BJ (cell line): Measurements from ENCODE around the gene FLII. TPM values are rescaled to one million over a fixed set of nuclear protein-coding genes. Genes with fewer than 3 reads are reported as not detected.

Source experiments
- CTCF ChIA-PET: fragments of 350-600 bp; formaldehyde crosslinking; extraction: SDS; loops from one replicate; lab custom pipeline; 2021; ENCODE audit warnings: antibody characterized with exemption, inconsistent platforms; lab: Yijun Ruan, JAX
- POLR2A ChIA-PET: fragments of 300-600 bp; sonication (Branson Sonifier 250); formaldehyde crosslinking; extraction: SDS; loops from one replicate; lab custom pipeline; 2021; ENCODE audit warnings: antibody characterized with exemption; lab: Charles Lee
- DNase-seq: peaks from one replicate; pipeline ENCODE4 v3.0.0-alpha.2; 2011; ENCODE audit warnings: low read depth
- H3K27me3 ChIP-seq: 2 replicates; pipeline ENCODE4 v1.6.0; 2011; ENCODE audit warnings: low read length; ENCODE audit not compliant: control insufficient read depth, insufficient read depth
- H3K36me3 ChIP-seq: 2 replicates; pipeline ENCODE4 v1.5.1; 2011; ENCODE audit warnings: low read length; ENCODE audit not compliant: control insufficient read depth, insufficient read depth
- H3K4me3 ChIP-seq: 2 replicates; pipeline ENCODE4 v1.5.1; 2011; ENCODE audit warnings: low read depth, mild to moderate bottlenecking, control low read depth, low read length
- CTCF ChIP-seq: IDR thresholded peaks from 2 replicates; pipeline ENCODE4 v1.5.1; 2011; ENCODE audit warnings: low read depth, mild to moderate bottlenecking, control low read depth, inconsistent platforms, low read length, moderate library complexity; ENCODE audit not compliant: insufficient read depth
- polyA plus RNA-seq: library from polyadenylated mRNA; depleted of rRNA; stranded (reverse); fragments of >200 nt; gene quantifications from 2 replicates; pipeline ENCODE4 v1.2.3, GENCODE V29; 2011

The FLII gene
- polyA plus RNA-seq, 1 experiment, result 425 TPM

DNA sequence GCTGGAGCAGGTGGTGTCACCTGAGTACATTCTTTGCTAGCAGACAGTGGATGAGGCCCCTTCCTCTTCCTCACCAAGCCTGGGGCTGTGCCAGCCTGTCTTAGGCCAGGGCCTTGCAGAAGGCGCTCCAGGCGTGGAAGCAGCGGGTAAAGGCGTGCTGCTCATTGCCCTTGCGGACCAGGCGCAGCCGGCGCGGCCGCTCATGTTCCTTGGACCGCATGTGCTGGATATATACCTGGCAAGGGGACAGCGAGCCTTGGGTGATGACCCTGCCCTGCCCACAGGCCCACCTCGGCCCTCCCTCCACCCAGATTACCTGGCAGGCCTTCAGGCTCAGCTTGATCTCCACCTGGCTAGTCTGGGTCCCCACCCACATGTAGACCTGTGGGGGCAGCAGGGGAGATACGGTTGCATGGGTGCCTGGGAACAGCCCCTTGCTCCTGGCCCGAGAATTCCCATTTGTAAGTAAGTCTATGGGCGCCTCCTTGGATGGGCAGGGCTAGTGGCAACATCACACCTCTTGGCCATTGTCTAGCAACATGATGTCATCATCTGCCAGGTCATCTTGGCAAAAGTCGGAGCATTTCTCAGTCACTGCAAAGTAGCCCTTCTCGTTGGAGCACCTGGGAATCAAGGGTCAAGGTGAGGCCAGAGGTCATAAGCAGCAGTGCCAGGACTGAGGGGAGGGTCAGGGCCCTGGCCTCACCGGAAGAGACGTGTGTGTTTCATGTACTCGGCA is 13.3 kb downstream of the FLII start:
- H3K36me3 ChIP-seq, result peaks cover 60% of the 10 kb centered on the region
- no peak overlapping the region for H3K4me3 ChIP-seq
- no peak for TF ChIP-seq CTCF
- ChIA-PET CTCF (no interaction called here), POLR2A (no interaction called here)
- DNase-seq, result no peak
- H3K27me3 ChIP-seq, result no peaks in the 10 kb centered on the region

DNA sequence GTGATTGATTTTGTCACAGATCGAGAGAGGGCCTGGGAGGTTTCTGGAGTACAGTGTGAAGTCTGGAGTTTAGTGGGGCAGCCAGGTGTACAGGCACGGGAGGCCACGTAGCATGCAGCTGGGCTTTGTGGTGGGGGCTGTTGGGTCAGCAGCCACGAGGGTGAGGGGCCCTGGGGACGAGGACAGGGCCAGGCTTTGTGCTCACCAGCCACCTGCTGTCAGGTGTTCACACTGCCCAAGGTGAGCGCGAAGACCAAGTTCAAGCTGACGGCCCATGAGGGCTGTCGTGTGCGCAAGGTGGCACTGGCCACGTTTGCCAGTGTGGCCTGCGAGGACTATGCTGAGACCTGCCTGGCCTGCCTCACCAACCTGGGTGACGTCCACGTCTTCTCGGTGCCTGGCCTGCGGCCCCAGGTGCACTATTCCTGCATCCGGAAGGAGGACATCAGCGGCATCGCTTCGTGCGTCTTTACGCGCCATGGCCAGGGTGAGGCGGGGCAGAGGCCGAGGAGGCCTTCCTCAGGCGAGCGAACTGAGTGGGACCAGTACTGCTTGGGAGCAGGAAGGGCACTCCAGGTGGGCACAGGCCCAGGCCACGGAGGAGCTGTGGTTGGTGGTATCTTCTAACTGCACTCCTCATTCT is 17.2 kb downstream of the FLII start:
- H3K4me3 ChIP-seq, result no peak overlapping the region
- CTCF ChIA-PET, result no interaction called here
- no peak for DNase-seq
- POLR2A ChIA-PET, result no interaction called here
- H3K27me3 ChIP-seq, result no peaks in the 10 kb centered on the region
- TF ChIP-seq CTCF, result no peak
- H3K36me3 ChIP-seq, result peaks cover 50% of the 10 kb centered on the region

DNA sequence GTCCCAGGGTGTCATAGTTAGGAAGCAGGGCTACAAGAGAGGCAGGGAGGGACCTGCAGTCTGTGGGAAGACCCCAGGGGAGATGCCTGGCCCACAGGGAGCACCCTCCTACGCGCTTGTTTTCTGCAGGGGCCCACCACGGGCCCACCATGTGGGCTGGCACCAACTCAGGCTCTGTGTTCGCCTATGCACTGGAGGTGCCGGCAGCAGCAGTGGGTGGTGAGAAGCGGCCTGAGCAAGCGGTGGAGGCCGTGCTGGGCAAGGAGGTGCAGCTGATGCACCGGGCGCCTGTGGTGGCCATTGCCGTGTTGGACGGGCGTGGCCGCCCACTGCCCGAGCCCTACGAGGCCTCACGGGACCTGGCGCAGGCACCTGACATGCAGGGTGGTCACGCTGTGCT is 18.1 kb downstream of the FLII start:
- CTCF ChIA-PET, result no interaction called here
- Histone ChIP-seq H3K36me3 (peaks cover 43% of the 10 kb centered on the region), H3K27me3 (no peaks in the 10 kb centered on the region), H3K4me3 (no peak overlapping the region)
- POLR2A ChIA-PET, result no interaction called here
- no peak for DNase-seq
- TF ChIP-seq CTCF, result no peak

GRCh38 chr17:18238299-18238698 is 20.2 kb downstream of the FLII start:
- ChIA-PET POLR2A (no interaction called here), CTCF (interaction anchor here (1.3 to 1.9 kb wide), 2 partner anchors 9 to 20 kb away, joined by 3 to 5 read pairs; no protein-coding TSS in a partner anchor)
- TF ChIP-seq CTCF, result no peak
- H3K36me3 ChIP-seq, result peaks cover 43% of the 10 kb centered on the region
- no peaks in the 10 kb centered on the region for H3K27me3 ChIP-seq
- no peak overlapping the region for H3K4me3 ChIP-seq
- no peak for DNase-seq

DNA sequence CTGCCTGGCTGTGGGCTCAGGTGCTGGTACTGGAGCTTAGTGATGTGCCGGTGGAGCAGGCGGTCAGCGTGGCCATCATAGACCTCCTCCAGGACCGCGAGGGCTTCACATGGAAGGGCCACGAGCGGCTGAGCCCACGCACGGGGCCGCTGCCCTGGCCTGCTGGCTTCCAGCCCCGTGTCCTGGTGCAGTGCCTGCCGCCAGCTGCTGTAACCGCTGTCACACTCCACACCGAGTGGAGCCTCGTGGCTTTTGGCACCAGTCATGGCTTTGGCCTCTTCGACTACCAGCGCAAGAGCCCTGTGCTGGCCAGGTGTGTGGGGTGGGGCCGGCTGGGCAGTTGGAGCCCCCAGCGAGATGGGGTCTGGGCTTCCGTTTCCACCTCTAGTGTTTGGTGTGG is 21.1 kb downstream of the FLII start:
- Histone ChIP-seq H3K27me3 (no peaks in the 10 kb centered on the region), H3K4me3 (no peak overlapping the region), H3K36me3 (peaks cover 43% of the 10 kb centered on the region)
- no peak for DNase-seq
- ChIA-PET POLR2A (no interaction called here), CTCF (interaction anchor here (1.3 to 1.9 kb wide), 2 partner anchors 10 to 20 kb away, joined by 3 to 5 read pairs; no protein-coding TSS in a partner anchor)
- TF ChIP-seq CTCF, result no peak
